Measurements from ENCODE around the gene AIFM3. TPM values are rescaled to one million over a fixed set of nuclear protein-coding genes. Genes with fewer than 3 reads are reported as not detected.

AIFM3 gene
- total and polyA plus RNA-seq, 2 of the 13 experiments (the other 11 are each of a cell fraction or from before 2014, with no cell fraction given), result 9.0 to 15.3 TPM

DNA sequence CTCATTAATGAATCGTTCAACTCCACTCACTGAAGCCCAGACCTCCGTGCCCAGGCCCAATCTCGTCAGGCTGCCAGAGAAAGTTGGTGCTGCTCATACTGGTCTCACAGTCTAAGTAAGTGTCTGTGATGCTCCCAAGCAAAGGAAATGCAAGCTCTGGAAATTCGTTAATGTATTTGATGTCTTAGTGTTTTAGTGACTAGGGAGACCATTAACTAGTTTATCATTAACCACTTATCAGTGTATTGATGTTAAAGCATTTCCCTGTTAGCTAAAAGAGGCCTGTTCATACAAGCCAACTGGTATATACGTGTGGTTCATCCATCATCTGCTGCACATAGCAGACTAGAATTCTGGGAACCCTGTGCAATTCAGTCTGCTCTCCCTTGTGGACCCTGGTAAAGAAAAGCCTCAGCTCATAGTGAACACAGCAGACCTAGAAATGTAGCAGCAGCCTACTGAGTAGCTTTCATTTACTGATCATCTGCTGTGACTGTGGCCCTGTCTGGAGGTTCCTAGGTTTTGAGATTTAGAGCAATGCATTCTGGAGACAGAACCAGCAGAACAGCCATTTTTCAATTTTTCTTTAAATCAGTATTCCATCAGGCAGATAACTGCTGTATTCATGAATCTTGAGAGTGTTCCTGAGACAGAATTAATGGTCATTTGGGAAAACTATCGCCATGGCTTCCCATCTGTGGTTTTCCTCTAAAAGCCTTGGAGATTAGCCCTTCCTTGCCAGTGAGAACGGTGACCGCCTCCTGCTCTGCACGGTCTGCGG is 15.7 kb upstream of the AIFM3 start (continued):
- TF ChIP-seq, protein P1, sequence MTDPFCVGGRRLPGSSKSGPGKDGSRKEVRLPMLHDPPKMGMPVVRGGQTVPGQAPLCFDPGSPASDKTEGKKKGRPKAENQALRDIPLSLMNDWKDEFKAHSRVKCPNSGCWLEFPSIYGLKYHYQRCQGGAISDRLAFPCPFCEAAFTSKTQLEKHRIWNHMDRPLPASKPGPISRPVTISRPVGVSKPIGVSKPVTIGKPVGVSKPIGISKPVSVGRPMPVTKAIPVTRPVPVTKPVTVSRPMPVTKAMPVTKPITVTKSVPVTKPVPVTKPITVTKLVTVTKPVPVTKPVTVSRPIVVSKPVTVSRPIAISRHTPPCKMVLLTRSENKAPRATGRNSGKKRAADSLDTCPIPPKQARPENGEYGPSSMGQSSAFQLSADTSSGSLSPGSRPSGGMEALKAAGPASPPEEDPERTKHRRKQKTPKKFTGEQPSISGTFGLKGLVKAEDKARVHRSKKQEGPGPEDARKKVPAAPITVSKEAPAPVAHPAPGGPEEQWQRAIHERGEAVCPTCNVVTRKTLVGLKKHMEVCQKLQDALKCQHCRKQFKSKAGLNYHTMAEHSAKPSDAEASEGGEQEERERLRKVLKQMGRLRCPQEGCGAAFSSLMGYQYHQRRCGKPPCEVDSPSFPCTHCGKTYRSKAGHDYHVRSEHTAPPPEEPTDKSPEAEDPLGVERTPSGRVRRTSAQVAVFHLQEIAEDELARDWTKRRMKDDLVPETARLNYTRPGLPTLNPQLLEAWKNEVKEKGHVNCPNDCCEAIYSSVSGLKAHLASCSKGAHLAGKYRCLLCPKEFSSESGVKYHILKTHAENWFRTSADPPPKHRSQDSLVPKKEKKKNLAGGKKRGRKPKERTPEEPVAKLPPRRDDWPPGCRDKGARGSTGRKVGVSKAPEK (CRISPR knock-in tag; IDR thresholded peaks at IDR 0.05; ENCODE audit: borderline replicate concordance), result no peak
- TF ChIP-seq ZBTB20 (CRISPR knock-in tag; IDR thresholded peaks at IDR 0.05; ENCODE audit: borderline replicate concordance, low read depth) (no peak), ZNF274 (CRISPR knock-in tag; IDR thresholded peaks at IDR 0.05) (no peak), EP300 (IDR thresholded peaks at IDR 0.05; ENCODE audit: low read depth in 2 of 2, low read length in 2 of 2) (peak in 1 of 2 experiments; percentile 69; a peak in 2 of 4 replicates), EP300 (CRISPR knock-in tag; IDR thresholded peaks at IDR 0.05; ENCODE audit: borderline replicate concordance) (no peak), RXRB (CRISPR knock-in tag; IDR thresholded peaks at IDR 0.05; ENCODE audit: borderline replicate concordance) (peak; percentile 44; the same call in 1 of the 2 replicates), STAT5B (CRISPR knock-in tag; IDR thresholded peaks at IDR 0.05) (no peak), ZFP1 (CRISPR knock-in tag; IDR thresholded peaks at IDR 0.05) (no peak), ZNF879 (CRISPR knock-in tag; IDR thresholded peaks at IDR 0.05) (no peak), NBN (conservative IDR thresholded peaks at IDR 0.05) (no peak), TRIM24 (CRISPR knock-in tag; IDR thresholded peaks at IDR 0.05) (no peak), ZNF720 (CRISPR knock-in tag; IDR thresholded peaks at IDR 0.05) (no peak), FOXC1 (CRISPR knock-in tag; IDR thresholded peaks at IDR 0.05; ENCODE audit: borderline replicate concordance) (no peak), YEATS2 (CRISPR knock-in tag; IDR thresholded peaks at IDR 0.05; ENCODE audit: borderline replicate concordance) (no peak), ZBTB33 (CRISPR knock-in tag; IDR thresholded peaks at IDR 0.05) (no peak), HNRNPL (IDR thresholded peaks at IDR 0.05; ENCODE audit: low read depth, low read length) (no peak), GATAD2A (CRISPR knock-in tag; IDR thresholded peaks at IDR 0.05) (peak; percentile 71), YEATS4 (CRISPR knock-in tag; IDR thresholded peaks at IDR 0.05; ENCODE audit: borderline replicate concordance) (no peak), ZNF576 (CRISPR knock-in tag; IDR thresholded peaks at IDR 0.05) (no peak), ZFP90 (CRISPR knock-in tag; IDR thresholded peaks at IDR 0.05; ENCODE audit: borderline replicate concordance) (no peak; the same call in 1 of the 2 replicates), MTERF4 (CRISPR knock-in tag; IDR thresholded peaks at IDR 0.05) (no peak)
- TF ChIP-seq, protein P2, sequence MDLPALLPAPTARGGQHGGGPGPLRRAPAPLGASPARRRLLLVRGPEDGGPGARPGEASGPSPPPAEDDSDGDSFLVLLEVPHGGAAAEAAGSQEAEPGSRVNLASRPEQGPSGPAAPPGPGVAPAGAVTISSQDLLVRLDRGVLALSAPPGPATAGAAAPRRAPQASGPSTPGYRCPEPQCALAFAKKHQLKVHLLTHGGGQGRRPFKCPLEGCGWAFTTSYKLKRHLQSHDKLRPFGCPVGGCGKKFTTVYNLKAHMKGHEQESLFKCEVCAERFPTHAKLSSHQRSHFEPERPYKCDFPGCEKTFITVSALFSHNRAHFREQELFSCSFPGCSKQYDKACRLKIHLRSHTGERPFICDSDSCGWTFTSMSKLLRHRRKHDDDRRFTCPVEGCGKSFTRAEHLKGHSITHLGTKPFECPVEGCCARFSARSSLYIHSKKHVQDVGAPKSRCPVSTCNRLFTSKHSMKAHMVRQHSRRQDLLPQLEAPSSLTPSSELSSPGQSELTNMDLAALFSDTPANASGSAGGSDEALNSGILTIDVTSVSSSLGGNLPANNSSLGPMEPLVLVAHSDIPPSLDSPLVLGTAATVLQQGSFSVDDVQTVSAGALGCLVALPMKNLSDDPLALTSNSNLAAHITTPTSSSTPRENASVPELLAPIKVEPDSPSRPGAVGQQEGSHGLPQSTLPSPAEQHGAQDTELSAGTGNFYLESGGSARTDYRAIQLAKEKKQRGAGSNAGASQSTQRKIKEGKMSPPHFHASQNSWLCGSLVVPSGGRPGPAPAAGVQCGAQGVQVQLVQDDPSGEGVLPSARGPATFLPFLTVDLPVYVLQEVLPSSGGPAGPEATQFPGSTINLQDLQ (CRISPR knock-in tag; IDR thresholded peaks at IDR 0.05), result no peak
